Measurements from ENCODE around the gene PLEKHH2. TPM values are rescaled to one million over a fixed set of nuclear protein-coding genes. Genes with fewer than 3 reads are reported as not detected.
"Not testable (repeated sequence)": the region's sequence is repeated elsewhere in the genome, so short reads cannot be mapped to it uniquely, and the experiment has no call there.

PLEKHH2 gene
- total and polyA plus RNA-seq, 12 donors: 1.9 to 18.3 (median 5.9) TPM

DNA sequence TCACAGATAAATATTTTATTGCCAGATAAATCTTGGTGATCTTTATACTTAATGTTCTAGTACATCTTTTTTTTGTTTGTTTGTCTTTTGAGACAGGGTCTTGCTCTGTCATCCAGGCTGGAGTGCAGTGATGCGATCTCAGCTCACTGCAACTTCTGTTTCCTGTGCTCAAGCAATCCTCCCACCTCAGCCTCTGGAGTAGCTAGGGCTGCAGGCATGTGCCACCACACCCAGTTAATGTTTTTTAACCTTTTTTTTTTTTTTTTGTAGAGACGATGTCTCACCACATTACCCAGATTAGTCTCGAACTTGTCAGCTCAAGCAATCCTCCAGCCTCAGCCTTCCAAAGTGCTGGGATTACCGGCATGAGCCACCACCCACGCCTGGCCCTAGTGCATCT, 48.3 kb downstream of the PLEKHH2 start:
- Histone ChIP-seq H3K27me3 (no peaks in the 10 kb centered on the region), H3K4me3 (no peak overlapping the region), H3K36me3 (replicated peaks in 1 of 2) (no peaks in the 10 kb centered on the region), H3K4me1 (replicated peaks in 1 of 2) (no peaks in the 10 kb centered on the region), H3K27ac (no peak overlapping the region), H3K9me3 (replicated peaks in 1 of 3) (no peaks in the 10 kb centered on the region)
- 80 to 82% (median 81%) methylated on average over 5 of the region's 5 CpGs for WGBS, 4 donors
- intact Hi-C loops (cut with DNase I): no loop called here
- TF ChIP-seq POLR2A (IDR thresholded peaks at IDR 0.05): no peak
- TF ChIP-seq, protein P1, sequence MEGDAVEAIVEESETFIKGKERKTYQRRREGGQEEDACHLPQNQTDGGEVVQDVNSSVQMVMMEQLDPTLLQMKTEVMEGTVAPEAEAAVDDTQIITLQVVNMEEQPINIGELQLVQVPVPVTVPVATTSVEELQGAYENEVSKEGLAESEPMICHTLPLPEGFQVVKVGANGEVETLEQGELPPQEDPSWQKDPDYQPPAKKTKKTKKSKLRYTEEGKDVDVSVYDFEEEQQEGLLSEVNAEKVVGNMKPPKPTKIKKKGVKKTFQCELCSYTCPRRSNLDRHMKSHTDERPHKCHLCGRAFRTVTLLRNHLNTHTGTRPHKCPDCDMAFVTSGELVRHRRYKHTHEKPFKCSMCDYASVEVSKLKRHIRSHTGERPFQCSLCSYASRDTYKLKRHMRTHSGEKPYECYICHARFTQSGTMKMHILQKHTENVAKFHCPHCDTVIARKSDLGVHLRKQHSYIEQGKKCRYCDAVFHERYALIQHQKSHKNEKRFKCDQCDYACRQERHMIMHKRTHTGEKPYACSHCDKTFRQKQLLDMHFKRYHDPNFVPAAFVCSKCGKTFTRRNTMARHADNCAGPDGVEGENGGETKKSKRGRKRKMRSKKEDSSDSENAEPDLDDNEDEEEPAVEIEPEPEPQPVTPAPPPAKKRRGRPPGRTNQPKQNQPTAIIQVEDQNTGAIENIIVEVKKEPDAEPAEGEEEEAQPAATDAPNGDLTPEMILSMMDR (IDR thresholded peaks at IDR 0.05): no peak
- no peak for DNase-seq

DNA sequence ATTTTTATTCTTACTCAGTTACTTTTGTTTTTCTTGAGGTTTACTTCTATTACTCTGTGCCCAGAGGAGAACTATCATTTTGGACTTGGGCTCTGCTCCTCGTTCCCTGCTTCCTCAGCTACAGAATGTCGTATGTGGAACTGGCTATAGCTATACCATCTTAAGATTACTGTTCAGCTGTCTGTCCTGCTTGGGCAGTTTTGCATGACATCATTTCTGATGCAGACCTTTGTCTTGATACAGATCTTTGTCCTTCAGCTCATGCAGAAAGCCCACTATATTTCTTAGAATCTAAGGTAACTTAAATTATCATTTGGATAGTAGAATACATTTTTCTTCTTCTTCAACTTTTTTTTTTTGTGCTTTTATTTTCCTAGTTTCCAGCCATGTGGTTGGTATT, 52.9 kb downstream of the PLEKHH2 start:
- H3K27me3 ChIP-seq: no peaks in the 10 kb centered on the region
- intact Hi-C loops (cut with DNase I): no loop called here
- H3K36me3 ChIP-seq (replicated peaks in 1 of 2): no peaks in the 10 kb centered on the region
- no peak overlapping the region for H3K27ac ChIP-seq
- H3K4me3 ChIP-seq: no peak overlapping the region
- WGBS, 4 donors: 79 to 85% (median 82%) methylated on average over 2 of the region's 2 CpGs
- H3K9me3 ChIP-seq (replicated peaks in 1 of 3): no peaks in the 10 kb centered on the region
- TF ChIP-seq, protein P1 (IDR thresholded peaks at IDR 0.05): no peak
- TF ChIP-seq POLR2A (IDR thresholded peaks at IDR 0.05): no peak
- DNase-seq: no peak
- H3K4me1 ChIP-seq (replicated peaks in 1 of 2): no peaks in the 10 kb centered on the region

DNA sequence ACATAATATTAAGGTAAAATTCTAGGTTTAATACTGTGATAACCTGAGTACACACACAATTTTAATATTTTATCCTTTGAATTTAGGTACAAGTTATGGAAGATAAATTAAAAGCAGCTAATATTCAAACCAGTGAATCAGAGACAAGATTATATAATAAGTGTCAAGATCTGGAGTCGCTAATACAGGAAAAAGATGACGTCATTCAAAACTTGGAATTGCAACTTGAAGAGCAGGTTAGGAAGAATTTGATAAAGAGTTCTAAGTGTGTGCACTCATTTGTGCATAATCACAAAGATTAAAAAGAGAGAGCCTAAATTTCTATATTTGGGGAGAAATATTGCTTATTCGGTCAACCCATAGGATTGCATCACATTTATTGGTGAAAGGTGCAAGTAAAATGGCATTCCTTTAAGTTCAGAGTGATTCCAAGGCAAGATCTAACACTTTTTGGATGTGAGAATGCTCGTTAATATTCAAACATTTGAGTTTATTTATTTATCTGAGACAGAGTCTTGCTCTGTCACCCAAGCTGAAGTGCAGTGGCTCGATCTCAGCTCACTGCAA, 55.5 kb downstream of the PLEKHH2 start:
- TF ChIP-seq, protein P1 (IDR thresholded peaks at IDR 0.05): no peak
- TF ChIP-seq POLR2A (IDR thresholded peaks at IDR 0.05): no peak
- Histone ChIP-seq H3K27ac (no peak overlapping the region), H3K9me3 (replicated peaks in 1 of 3) (no peaks in the 10 kb centered on the region), H3K27me3 (no peaks in the 10 kb centered on the region), H3K36me3 (replicated peaks in 1 of 2) (no peaks in the 10 kb centered on the region), H3K4me3 (no peak overlapping the region), H3K4me1 (replicated peaks in 1 of 2) (peaks cover 0 to 4% of the 10 kb centered on the region in 2 donors)
- intact Hi-C loops (cut with DNase I): no loop called here
- 89 to 93% (median 91%) methylated on average over 5 of the region's 5 CpGs for WGBS, 4 donors
- DNase-seq: no peak

DNA sequence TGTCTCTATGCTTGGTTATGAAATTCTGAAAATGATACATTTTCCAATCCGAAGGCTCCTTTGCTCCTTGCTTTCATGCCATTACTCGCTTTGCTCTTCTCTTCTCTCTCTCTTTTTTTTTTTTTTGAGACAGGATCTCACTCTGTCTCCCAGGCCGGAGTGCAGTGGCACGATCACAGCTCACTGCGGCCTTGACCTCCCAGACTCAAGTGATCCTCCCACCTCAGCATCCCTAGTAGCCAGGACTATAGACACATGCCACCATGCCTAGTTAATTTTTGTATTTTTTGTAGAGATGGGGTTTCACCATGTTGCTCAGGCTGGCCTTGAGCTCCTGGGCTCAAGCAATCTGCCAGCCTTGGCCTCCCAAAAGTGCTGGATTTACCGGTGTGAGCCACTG, 61.1 kb downstream of the PLEKHH2 start:
- not testable (repeated sequence) for H3K27me3 ChIP-seq
- 56 to 61% (median 58%) methylated on average over 6 of the region's 6 CpGs for WGBS, 4 donors

DNA sequence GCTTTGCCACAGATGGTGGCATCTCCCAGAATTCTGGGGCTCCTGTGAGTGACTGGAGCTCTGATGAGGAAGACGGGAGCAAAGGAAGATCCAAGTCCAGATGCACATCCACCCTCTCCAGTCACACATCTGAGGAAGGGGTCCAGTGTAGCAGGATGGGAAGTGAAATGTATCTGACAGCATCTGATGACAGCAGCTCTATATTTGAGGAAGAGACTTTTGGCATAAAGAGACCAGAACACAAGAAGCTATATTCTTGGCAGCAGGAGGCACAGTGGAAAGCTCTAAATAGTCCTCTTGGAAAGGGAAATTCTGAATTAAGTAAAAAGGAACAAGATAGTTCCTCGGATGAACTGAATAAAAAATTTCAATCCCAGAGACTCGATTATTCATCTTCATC, 62.7 kb downstream of the PLEKHH2 start:
- peaks cover 0 to 12% of the 10 kb centered on the region in 2 donors for H3K4me1 ChIP-seq (replicated peaks in 1 of 2)
- H3K27me3 ChIP-seq: no peaks in the 10 kb centered on the region
- H3K9me3 ChIP-seq (replicated peaks in 1 of 3): no peaks in the 10 kb centered on the region
- WGBS, 4 donors: 75 to 82% (median 78%) methylated on average over 3 of the region's 3 CpGs
- no peak for DNase-seq
- no peak overlapping the region for H3K27ac ChIP-seq
- TF ChIP-seq, protein P1 (IDR thresholded peaks at IDR 0.05): no peak
- TF ChIP-seq POLR2A (IDR thresholded peaks at IDR 0.05): no peak
- H3K4me3 ChIP-seq: no peak overlapping the region
- no peaks in the 10 kb centered on the region for H3K36me3 ChIP-seq (replicated peaks in 1 of 2)
- intact Hi-C loops (cut with DNase I): no loop called here

More for the DNA sequence above, 61.1 kb downstream of the PLEKHH2 start:
- Histone ChIP-seq H3K4me1 (replicated peaks in 1 of 2) (peaks cover 0 to 12% of the 10 kb centered on the region in 2 donors), H3K27ac (peak overlapping the region in 1 of 5 donors; percentile 16)
- intact Hi-C loops (cut with DNase I); H3K9me3 ChIP-seq (replicated peaks in 1 of 3); H3K4me3 ChIP-seq; H3K36me3 ChIP-seq (replicated peaks in 1 of 2): not testable (repeated sequence)
- peak in 4 of 7 donors; percentile 8 to 55 (median 24) for DNase-seq

Data from adrenal gland (tissue), 12 donors.